H1 (cell line): ENCODE data around the gene CASQ1. TPM values are rescaled to one million over a fixed set of nuclear protein-coding genes. Genes with fewer than 3 reads are reported as not detected.

Experiments
- ASH2L ChIP-seq: fragments of 200-600, 300-600 bp; sonication (generic); IDR thresholded peaks from one replicate; pipeline ENCODE4 v1.7.1; 2017; ENCODE audit warnings: low read length
- polyA plus RNA-seq, 7 experiments: library from polyadenylated mRNA; depleted of rRNA in 3 of 7; stranded (reverse) in 5 of 7; unstranded in 2 of 7; fragments of >200 nt in 5 of 7; fragments of 200-250 nt in 2 of 7; gene quantifications; 1 replicate in 5 of 7; 2 replicates in 1 of 7; 4 replicates in 1 of 7; pipeline versions ENCODE4 v1.2.1 to v1.2.3, GENCODE V29; 2011 to 2013; ENCODE audit warnings: missing spikeins in 2 of 7, mixed read lengths in 2 of 7
- total RNA-seq: library from RNA; stranded (reverse); fragmentation: NEBNext Ultra II Directional; extraction: Animal tissue kit (Norgen Biotek cat#: 25700); gene quantifications from 2 replicates; pipeline ENCODE4 v1.2.1, GENCODE V29; 2021

The CASQ1 gene
- total and polyA plus RNA-seq, 2 of the 8 experiments (the other 6 are each of a cell fraction or from before 2014, with no cell fraction given), result 0.80 to 1.3 TPM

- no peak for TF ChIP-seq ASH2L
Measured at GRCh38 chr1:160219062-160219929, 28.9 kb downstream of the CASQ1 start (continued).
